Coronary artery (tissue), 2 donors: Measurements from ENCODE around the gene PACSIN1.

Experiments
- DNase-seq: peaks from one replicate; pipeline ENCODE4 v3.0.0-alpha.2; 2017; ENCODE audit warnings: low spot score
- H3K27ac ChIP-seq, 2 donors: fragments of 200-600 bp; sonication (generic); one replicate each; pipeline ENCODE4 v1.5.1; 2016 to 2019
- H3K4me3 ChIP-seq: fragments of 200-600 bp; sonication (generic); 2 replicates; pipeline ENCODE4 v1.5.1; 2016; ENCODE audit warnings: mild to moderate bottlenecking, moderate library complexity
- TF ChIP-seq, protein P1 (sequence below): fragments of 200-600 bp; sonication (generic); IDR thresholded peaks from one replicate; pipeline ENCODE4 v1.5.1; 2019; ENCODE audit warnings: antibody characterized with exemption

The PACSIN1 gene

DNA sequence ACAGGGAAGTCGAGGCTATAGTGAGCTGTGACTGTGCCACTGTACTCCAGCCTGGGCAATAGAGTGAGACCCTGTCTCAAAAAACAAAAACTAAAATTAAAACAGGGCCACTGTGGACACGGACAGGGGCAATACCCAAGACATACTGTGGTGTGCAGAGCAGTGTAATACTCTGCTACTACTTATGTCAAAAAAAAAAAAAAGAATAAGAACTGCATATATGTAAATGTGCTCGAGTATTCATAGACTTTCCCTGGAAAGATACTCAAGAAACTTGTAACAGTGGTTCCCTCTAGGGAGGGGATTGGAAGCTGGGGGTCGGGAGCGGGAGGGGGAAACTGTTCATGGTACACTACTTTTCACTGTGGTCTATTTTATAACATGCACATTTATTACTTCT, 74.3 kb downstream of the PACSIN1 start:
- H3K27ac ChIP-seq: no peak overlapping the region
- H3K4me3 ChIP-seq: no peak overlapping the region
- DNase-seq: no peak
- TF ChIP-seq, protein P1, sequence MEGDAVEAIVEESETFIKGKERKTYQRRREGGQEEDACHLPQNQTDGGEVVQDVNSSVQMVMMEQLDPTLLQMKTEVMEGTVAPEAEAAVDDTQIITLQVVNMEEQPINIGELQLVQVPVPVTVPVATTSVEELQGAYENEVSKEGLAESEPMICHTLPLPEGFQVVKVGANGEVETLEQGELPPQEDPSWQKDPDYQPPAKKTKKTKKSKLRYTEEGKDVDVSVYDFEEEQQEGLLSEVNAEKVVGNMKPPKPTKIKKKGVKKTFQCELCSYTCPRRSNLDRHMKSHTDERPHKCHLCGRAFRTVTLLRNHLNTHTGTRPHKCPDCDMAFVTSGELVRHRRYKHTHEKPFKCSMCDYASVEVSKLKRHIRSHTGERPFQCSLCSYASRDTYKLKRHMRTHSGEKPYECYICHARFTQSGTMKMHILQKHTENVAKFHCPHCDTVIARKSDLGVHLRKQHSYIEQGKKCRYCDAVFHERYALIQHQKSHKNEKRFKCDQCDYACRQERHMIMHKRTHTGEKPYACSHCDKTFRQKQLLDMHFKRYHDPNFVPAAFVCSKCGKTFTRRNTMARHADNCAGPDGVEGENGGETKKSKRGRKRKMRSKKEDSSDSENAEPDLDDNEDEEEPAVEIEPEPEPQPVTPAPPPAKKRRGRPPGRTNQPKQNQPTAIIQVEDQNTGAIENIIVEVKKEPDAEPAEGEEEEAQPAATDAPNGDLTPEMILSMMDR: no peak

DNA sequence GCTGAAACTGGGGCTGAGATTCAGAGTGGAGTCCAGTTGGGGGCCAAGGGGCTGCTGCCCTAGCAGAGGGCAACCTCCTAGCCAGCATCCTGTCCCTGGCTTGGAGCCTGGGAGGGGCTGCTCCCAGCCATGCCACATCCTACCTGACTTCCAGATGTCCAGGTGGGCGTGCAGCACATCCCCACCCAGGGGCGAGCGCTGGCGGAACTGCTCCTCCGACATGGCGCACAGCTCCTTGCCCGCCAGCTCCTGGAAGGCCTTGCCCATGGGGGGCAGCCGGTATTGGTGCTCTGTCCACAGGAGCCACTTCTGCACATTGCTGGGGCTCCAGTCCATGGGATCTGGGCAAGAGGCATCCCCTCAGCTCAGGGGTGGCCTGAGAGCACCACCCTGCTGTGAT, 75.0 kb downstream of the PACSIN1 start:
- H3K27ac ChIP-seq: no peak overlapping the region
- no peak overlapping the region for H3K4me3 ChIP-seq
- DNase-seq: no peak
- TF ChIP-seq, protein P1: no peak

DNA sequence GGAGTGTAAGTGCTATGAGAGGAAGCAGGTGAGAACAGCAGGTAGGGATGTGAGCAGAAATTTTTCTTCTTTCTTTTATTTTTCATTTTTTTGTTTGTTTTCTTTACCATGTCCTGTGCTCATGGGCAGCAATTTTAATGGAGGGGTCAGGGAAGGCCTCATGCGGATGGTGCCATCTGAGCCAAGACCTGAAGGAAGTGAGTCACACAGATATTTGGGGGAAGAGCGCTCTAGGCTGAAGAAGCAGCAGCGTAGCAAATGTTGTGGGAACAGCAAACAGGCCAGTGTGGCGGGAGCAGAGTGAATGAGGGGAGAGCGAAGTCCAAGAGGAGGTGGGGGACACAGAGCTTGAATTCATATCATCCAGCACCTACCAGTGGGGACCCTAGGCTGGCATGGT, 77.5 kb downstream of the PACSIN1 start:
- H3K4me3 ChIP-seq: no peak overlapping the region
- TF ChIP-seq, protein P1: no peak
- DNase-seq: no peak
- no peak overlapping the region for H3K27ac ChIP-seq

DNA sequence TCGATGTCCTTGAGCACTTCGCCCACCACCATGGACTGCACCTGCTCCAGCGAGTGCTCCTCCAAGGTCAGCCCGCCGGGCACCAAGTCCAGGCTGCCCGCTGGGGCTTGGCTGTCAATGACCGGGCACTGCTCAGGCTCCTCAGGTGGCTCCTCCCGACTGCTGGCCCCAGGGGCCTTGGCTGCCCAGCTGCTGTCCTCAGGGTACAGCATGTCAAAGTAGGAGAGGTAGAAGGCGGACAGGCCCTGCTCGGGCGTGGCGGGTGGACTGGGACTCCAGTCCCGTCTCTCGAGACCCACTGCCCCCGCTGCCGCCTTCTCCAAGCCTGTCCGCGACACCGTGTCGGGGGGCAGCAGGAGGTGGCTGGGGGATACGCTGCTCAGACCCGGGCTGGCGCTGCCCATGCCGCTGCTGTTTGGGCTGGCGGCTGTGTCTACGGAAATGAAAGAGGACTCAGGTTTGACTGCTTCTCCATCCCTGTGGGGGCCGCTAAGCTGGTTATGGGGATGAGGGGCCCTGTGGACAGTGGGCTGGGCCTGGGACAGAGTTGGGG, 78.3 kb downstream of the PACSIN1 start:
- TF ChIP-seq, protein P1: no peak
- DNase-seq: no peak
- H3K4me3 ChIP-seq: no peak overlapping the region
- no peak overlapping the region for H3K27ac ChIP-seq

DNA sequence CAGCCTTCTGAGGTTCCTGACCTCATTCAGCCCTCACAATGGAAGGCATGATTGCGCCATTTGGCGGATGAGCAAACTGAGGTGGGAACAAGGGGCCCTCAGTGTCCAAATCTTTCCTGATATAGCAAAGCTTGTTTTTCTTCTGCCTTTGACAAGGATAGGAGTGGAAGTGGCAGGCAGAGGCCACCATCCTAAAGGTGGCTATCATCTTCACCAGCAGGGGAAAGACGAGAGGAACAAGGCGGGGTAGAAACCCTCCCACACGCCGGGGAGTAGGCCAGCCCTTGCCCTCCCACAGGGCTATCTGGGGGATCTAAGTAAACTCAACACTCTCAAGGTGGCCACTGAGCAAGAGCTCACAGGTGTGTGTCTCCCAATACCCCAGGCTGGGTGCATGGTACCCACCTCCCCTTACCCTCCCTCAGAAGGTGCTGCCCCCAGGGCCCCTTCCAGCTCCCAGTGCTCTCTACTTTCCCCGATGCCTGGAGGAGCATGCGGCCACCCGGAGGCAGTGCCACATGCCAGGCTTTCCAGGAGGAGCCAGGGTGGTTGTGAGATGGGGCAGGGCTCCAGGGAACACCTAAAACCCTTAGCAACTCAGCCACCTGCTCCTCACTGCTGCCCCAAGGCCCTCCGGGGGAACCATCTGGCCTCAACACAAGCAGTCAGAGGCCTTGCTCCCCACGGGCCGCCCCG, 79.0 kb downstream of the PACSIN1 start:
- Histone ChIP-seq H3K4me3 (no peak overlapping the region), H3K27ac (no peak overlapping the region)
- DNase-seq: no peak
- TF ChIP-seq, protein P1: no peak

DNA sequence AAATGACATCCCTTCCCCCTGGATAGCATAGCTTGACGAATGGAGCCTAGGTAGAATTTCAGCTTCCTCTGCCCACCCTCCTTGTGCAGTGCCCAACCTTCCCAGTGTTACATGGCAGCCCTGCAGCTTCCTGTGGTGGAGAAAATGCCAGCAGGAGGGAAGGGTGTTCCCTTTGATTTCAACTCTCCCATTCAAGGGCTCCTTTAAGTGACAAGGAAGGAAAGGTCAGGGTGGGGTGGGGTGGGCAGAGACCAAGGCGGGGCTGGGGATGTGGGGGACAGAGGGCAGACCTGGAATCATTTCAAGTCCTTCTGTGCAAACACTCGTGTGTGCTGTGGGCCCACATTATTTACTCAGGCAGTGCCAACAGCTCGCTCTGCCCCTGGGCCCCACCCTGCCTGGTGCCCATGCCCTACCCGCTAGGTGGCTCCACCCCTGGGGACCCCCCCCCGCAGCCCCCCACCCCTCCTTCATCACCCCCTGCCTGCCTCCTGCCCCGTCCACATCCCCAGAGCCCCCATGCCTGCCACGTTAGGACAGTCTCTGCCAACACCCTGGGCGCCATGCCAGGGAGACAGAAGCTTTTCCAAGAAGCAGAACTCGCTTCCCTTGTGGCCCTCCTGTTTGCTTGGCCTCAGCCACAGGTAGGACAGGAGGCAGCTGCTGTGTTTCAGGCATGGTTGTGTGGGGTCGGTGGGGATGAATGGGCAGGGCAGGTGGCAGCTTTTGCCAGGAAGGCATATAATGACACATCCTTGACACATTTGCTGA, 80.9 kb downstream of the PACSIN1 start:
- TF ChIP-seq, protein P1: no peak
- Histone ChIP-seq H3K27ac (no peak overlapping the region), H3K4me3 (no peak overlapping the region)
- no peak for DNase-seq
